Ishikawa (cell line): ENCODE measurements around the gene POLD4.

ENCODE experiments used
- EGR1 ChIP-seq: IDR thresholded peaks from 2 replicates; pipeline ENCODE4 v1.6.1; 2012
- EP300 ChIP-seq: IDR thresholded peaks from 2 replicates; pipeline ENCODE4 v1.6.1; 2012; ENCODE audit warnings: borderline replicate concordance
- FOXM1 ChIP-seq: IDR thresholded peaks from 2 replicates; pipeline ENCODE4 v1.6.1; 2012; ENCODE audit warnings: low read depth, borderline replicate concordance
- NFIC ChIP-seq: IDR thresholded peaks from 2 replicates; pipeline ENCODE4 v1.6.1; 2012
- TAF1 ChIP-seq: IDR thresholded peaks from 2 replicates; pipeline ENCODE4 v1.6.1; 2012; ENCODE audit warnings: low read depth, mild to moderate bottlenecking
- TEAD4 ChIP-seq: IDR thresholded peaks from 2 replicates; pipeline ENCODE4 v1.6.1; 2012
- YY1 ChIP-seq: IDR thresholded peaks from 2 replicates; pipeline ENCODE4 v1.6.1; 2012; ENCODE audit warnings: low read depth
- ZBTB7A ChIP-seq: IDR thresholded peaks from 2 replicates; pipeline ENCODE4 v1.6.1; 2012; ENCODE audit warnings: low read depth
- TF ChIP-seq, protein P1 (sequence below): IDR thresholded peaks from 2 replicates; pipeline ENCODE4 v1.6.1; 2012
- TF ChIP-seq, protein P2 (sequence below): IDR thresholded peaks from 2 replicates; pipeline ENCODE4 v1.6.1; 2012; ENCODE audit warnings: low read depth, mild to moderate bottlenecking

DNA sequence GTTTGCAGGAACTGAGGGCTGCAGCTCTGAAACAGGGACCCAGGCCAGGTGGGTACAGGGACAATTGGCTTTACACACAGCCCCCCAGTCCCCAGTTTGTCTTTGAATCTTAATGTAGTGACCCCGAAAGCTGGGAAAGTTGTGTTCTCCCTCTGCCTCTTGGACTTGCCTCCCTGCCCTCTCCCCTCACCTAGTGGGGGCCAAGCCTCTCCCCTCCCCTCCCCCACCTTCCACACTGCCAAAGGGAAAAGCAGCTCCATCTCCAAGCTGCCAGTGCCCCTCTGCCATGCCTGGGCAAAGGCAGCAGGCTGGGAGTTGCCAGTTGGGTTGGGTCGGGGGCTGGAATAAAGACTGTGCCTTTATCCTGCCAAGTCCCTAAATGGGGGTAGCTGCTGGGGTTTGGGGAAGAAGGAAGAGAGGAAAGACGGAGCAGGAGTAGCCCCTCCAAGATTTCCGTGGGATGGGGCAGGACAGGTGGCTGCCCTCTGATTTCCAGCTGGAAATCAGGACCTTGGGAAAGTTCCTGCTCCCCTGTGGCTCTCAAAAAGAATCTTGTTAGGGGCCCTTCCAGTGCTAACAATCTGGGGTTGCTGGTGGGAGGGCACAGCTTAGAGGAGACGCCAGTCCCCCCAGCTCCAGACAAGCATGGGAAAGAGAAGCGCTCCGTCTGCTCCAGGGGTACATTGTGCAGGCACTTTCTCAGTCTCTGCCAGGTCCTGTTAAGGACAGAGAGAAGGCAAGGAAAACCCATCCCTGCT lies 22.9 kb upstream of the POLD4 start:
- TF ChIP-seq TAF1 (no peak), EP300 (no peak), NFIC (no peak), ZBTB7A (no peak), TEAD4 (no peak), EGR1 (no peak), YY1 (no peak), FOXM1 (no peak)
- TF ChIP-seq, protein P1, sequence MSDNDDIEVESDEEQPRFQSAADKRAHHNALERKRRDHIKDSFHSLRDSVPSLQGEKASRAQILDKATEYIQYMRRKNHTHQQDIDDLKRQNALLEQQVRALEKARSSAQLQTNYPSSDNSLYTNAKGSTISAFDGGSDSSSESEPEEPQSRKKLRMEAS, result no peak
- TF ChIP-seq, protein P2, sequence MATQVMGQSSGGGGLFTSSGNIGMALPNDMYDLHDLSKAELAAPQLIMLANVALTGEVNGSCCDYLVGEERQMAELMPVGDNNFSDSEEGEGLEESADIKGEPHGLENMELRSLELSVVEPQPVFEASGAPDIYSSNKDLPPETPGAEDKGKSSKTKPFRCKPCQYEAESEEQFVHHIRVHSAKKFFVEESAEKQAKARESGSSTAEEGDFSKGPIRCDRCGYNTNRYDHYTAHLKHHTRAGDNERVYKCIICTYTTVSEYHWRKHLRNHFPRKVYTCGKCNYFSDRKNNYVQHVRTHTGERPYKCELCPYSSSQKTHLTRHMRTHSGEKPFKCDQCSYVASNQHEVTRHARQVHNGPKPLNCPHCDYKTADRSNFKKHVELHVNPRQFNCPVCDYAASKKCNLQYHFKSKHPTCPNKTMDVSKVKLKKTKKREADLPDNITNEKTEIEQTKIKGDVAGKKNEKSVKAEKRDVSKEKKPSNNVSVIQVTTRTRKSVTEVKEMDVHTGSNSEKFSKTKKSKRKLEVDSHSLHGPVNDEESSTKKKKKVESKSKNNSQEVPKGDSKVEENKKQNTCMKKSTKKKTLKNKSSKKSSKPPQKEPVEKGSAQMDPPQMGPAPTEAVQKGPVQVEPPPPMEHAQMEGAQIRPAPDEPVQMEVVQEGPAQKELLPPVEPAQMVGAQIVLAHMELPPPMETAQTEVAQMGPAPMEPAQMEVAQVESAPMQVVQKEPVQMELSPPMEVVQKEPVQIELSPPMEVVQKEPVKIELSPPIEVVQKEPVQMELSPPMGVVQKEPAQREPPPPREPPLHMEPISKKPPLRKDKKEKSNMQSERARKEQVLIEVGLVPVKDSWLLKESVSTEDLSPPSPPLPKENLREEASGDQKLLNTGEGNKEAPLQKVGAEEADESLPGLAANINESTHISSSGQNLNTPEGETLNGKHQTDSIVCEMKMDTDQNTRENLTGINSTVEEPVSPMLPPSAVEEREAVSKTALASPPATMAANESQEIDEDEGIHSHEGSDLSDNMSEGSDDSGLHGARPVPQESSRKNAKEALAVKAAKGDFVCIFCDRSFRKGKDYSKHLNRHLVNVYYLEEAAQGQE, result no peak
